NCI-H1694 (cell line): ENCODE data around the gene REV3L.
"Not testable (repeated sequence)": the region's sequence is repeated elsewhere in the genome, so short reads cannot be mapped to it uniquely, and the experiment has no call there.

Experiments
- DNase-seq: peaks from one replicate; lab custom pipeline; 2025; lab: John Stamatoyannopoulos, UW

REV3L gene

GRCh38 chr6:111377558-111378120 lies 105.4 kb downstream of the REV3L start:
- DNase-seq: no peak

GRCh38 chr6:111367393-111368088 lies 115.5 kb downstream of the REV3L start:
- no peak for DNase-seq

GRCh38 chr6:111361648-111362047 lies 121.4 kb downstream of the REV3L start:
- peak; percentile 5 for DNase-seq

- DNase-seq: no peak
Measured at GRCh38 chr6:111358454-111358853, 124.6 kb downstream of the REV3L start.

GRCh38 chr6:111357705-111358104 lies 125.3 kb downstream of the REV3L start:
- no peak for DNase-seq

- DNase-seq: no peak
Measured at GRCh38 chr6:111356551-111356950, 126.5 kb downstream of the REV3L start.

- DNase-seq: no peak
Measured at GRCh38 chr6:111354758-111355555, 128.1 kb downstream of the REV3L start.

- no peak for DNase-seq
Measured at GRCh38 chr6:111353912-111354462, 129.0 kb downstream of the REV3L start.

GRCh38 chr6:111347589-111347988 lies 135.4 kb downstream of the REV3L start:
- DNase-seq: no peak

GRCh38 chr6:111342913-111343312 lies 140.1 kb downstream of the REV3L start:
- no peak for DNase-seq

GRCh38 chr6:111339294-111339693 lies 143.7 kb downstream of the REV3L start:
- no peak for DNase-seq

GRCh38 chr6:111338843-111339242 lies 144.2 kb downstream of the REV3L start:
- DNase-seq: no peak

- DNase-seq: no peak
Measured at GRCh38 chr6:111337829-111338236, 145.2 kb downstream of the REV3L start.

GRCh38 chr6:111329882-111330633 lies 153.0 kb downstream of the REV3L start:
- DNase-seq: no peak

GRCh38 chr6:111326563-111326962 lies 156.5 kb downstream of the REV3L start:
- no peak for DNase-seq

- DNase-seq: no peak
Measured at GRCh38 chr6:111322145-111322544, 160.9 kb downstream of the REV3L start.

GRCh38 chr6:111307950-111308349 lies 175.1 kb downstream of the REV3L start:
- not testable (repeated sequence) for DNase-seq

- DNase-seq: no peak
Measured at GRCh38 chr6:111307275-111307858, 175.7 kb downstream of the REV3L start.

GRCh38 chr6:111306104-111306888 lies 176.7 kb downstream of the REV3L start:
- no peak for DNase-seq

- DNase-seq: no peak
Measured at GRCh38 chr6:111301946-111302345, 181.1 kb downstream of the REV3L start.
